PFSK-1 (cell line): ENCODE results near the gene ADSS2.

Experiments
- FOXP2 ChIP-seq: optimal IDR thresholded peaks from 2 replicates; pipeline ENCODE3; 2011; ENCODE audit warnings: borderline replicate concordance, control low read depth, inconsistent platforms; ENCODE audit not compliant: insufficient read depth; ENCODE audit errors: extremely low read length, extremely low read depth
- POLR2AphosphoS5 ChIP-seq: IDR thresholded peaks from 2 replicates; pipeline ENCODE4 v1.6.1; 2012; ENCODE audit warnings: low read depth, mild to moderate bottlenecking, control low read depth, low read length, moderate library complexity
- SIN3A ChIP-seq: IDR thresholded peaks from 2 replicates; pipeline ENCODE4 v1.6.1; 2012; ENCODE audit warnings: mild to moderate bottlenecking, low read length, moderate library complexity, borderline replicate concordance; ENCODE audit not compliant: insufficient read depth
- TAF1 ChIP-seq: IDR thresholded peaks from 2 replicates; pipeline ENCODE4 v1.6.1; 2012; ENCODE audit warnings: low read length, control low read depth, borderline replicate concordance; ENCODE audit not compliant: insufficient read depth
- TF ChIP-seq, protein P1 (sequence below), 2 experiments: IDR thresholded peaks; 2 replicates each; pipeline versions ENCODE4 v1.6.1 to v1.8.0; 2011 to 2012; ENCODE audit warnings: low read depth in 2 of 2, low read length in 2 of 2, control low read depth in 1 of 2, inconsistent platforms in 1 of 2, mild to moderate bottlenecking in 1 of 2, moderate library complexity in 1 of 2; ENCODE audit not compliant: insufficient read depth in 1 of 2

The ADSS2 gene

DNA sequence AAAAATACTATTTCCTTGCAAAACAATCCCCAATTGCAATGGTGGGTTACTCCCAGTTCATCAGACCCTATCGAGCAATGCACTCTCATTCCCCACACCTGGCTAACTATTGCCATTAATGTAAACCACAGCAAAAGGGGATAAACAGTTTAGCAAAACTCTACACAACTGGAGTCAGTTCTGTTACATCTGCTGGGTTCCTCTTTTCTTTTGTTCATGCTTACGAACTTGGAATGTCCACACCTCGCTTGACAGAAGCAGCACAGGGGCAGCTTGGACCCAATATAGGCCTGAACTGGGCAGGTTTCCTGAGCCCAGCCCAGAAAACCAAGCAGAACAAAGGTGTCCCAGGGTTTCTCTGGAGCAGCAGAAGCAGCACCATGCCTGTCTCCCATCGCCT is 57.4 kb downstream of the ADSS2 start:
- no peak for TF ChIP-seq SIN3A
- TF ChIP-seq FOXP2 = no peak
- no peak for TF ChIP-seq POLR2AphosphoS5
- TF ChIP-seq, protein P1, sequence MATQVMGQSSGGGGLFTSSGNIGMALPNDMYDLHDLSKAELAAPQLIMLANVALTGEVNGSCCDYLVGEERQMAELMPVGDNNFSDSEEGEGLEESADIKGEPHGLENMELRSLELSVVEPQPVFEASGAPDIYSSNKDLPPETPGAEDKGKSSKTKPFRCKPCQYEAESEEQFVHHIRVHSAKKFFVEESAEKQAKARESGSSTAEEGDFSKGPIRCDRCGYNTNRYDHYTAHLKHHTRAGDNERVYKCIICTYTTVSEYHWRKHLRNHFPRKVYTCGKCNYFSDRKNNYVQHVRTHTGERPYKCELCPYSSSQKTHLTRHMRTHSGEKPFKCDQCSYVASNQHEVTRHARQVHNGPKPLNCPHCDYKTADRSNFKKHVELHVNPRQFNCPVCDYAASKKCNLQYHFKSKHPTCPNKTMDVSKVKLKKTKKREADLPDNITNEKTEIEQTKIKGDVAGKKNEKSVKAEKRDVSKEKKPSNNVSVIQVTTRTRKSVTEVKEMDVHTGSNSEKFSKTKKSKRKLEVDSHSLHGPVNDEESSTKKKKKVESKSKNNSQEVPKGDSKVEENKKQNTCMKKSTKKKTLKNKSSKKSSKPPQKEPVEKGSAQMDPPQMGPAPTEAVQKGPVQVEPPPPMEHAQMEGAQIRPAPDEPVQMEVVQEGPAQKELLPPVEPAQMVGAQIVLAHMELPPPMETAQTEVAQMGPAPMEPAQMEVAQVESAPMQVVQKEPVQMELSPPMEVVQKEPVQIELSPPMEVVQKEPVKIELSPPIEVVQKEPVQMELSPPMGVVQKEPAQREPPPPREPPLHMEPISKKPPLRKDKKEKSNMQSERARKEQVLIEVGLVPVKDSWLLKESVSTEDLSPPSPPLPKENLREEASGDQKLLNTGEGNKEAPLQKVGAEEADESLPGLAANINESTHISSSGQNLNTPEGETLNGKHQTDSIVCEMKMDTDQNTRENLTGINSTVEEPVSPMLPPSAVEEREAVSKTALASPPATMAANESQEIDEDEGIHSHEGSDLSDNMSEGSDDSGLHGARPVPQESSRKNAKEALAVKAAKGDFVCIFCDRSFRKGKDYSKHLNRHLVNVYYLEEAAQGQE (IDR thresholded peaks at IDR 0.05; ENCODE audit: insufficient read depth in 1 of 2, low read depth in 2 of 2, low read length in 2 of 2) = no peak
- no peak for TF ChIP-seq TAF1

DNA sequence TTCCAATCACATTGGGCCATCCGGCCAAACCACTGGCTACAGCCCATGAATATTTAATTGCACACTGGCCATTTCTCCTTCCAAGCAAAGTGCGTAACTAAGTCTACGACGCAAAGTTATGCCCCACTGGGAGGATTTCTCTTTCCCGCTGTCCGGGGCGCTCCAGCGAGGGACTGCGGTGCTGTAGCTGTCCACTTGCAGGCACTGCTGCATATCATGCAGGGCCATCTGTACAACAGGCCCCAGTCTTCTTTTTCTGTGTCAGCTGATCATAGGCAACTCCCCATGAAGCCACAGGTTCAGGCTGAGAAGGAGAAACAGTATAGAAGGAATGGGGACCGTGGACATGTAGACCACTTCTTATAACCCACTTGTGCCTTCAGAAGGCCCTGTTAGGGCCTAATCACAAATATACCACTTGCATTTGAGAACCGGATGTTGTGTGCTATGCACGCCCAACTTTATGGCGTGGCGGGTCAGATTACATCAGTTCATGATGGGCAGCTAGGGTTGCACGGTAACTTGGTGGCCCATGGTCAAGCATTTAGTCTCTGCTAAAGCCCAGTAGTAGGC is 58.0 kb downstream of the ADSS2 start:
- TF ChIP-seq TAF1 (no peak), SIN3A (no peak), FOXP2 (no peak), POLR2AphosphoS5 (no peak)
- TF ChIP-seq, protein P1 (IDR thresholded peaks at IDR 0.05; ENCODE audit: insufficient read depth in 1 of 2, low read depth in 2 of 2, low read length in 2 of 2) = no peak

DNA sequence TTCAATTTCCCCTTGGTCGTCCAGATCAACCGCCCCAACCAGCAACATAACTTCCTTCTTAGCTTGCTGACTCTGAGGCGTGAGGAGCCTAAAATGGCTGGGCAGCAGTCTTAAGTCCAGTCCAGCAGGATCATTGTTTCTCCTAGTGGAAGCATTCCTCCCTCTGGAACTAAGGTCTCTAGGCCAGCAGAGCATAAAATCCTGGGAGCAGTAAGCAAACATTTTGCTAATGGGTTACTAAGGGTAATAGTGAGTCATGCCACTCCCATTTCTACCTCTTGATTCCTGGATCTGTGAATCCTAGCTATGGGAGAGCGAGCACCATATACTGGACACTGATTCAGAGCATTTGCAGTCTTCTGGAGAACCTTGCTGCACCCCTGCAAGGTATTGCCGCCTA is 59.9 kb downstream of the ADSS2 start:
- no peak for TF ChIP-seq FOXP2
- TF ChIP-seq SIN3A = no peak
- TF ChIP-seq, protein P1 (IDR thresholded peaks at IDR 0.05; ENCODE audit: insufficient read depth in 1 of 2, low read depth in 2 of 2, low read length in 2 of 2) = no peak
- no peak for TF ChIP-seq POLR2AphosphoS5
- no peak for TF ChIP-seq TAF1

DNA sequence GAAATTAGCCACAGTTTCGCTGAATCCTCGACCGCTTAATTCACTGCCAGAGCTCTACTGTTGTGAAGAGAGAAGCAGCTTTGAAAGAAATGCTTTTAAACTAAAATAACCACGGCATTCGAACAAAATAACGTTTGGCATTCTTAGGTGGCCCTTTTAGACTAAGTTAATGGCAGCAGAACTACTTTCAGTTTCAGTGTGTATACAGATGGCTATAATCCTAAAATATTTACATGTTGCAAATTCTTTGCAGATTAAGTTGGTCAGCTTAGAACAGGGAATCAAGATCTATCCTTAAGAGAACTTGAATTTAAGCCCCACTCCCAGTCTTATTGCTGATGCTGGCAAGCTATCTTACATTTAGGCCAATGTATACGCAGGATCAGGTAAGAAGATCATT is 62.7 kb downstream of the ADSS2 start:
- TF ChIP-seq FOXP2 = no peak
- TF ChIP-seq, protein P1 (IDR thresholded peaks at IDR 0.05; ENCODE audit: insufficient read depth in 1 of 2, low read depth in 2 of 2, low read length in 2 of 2) = no peak
- TF ChIP-seq POLR2AphosphoS5 = no peak
- TF ChIP-seq SIN3A = no peak
- no peak for TF ChIP-seq TAF1

DNA sequence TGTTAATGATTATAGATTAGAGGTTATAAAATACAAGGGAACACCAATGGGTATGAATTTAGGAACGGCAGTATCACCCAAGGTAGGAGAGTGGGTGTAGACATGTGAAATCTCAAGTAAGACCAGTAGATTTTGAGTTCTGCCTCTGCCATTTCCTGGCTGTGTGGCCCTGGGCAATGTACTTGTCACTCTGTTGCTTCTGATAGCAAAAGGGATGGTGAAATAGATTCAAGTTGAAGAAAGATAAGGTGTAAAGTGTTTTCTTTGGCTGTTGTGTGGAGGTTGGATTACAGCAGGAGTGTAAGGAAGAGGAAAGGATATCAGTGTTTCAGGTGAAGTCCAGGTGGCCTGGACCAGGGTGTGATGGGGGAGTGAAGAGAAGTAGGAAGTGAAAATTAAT is 64.3 kb downstream of the ADSS2 start:
- TF ChIP-seq FOXP2 (no peak), TAF1 (no peak), POLR2AphosphoS5 (no peak), SIN3A (no peak)
- TF ChIP-seq, protein P1 (IDR thresholded peaks at IDR 0.05; ENCODE audit: insufficient read depth in 1 of 2, low read depth in 2 of 2, low read length in 2 of 2) = no peak
